Liver (tissue), 9 donors: Measurements from ENCODE around the gene DHRSX. TPM values are rescaled to one million over a fixed set of nuclear protein-coding genes. Genes with fewer than 3 reads are reported as not detected.

ENCODE experiments used
- DNase-seq: peaks from one replicate; pipeline ENCODE4 v3.0.0-alpha.2; 2017; ENCODE audit warnings: low spot score
- H3K27ac ChIP-seq, 2 donors: one replicate each; pipeline ENCODE4 v1.7.0; 2013; ENCODE audit warnings: inconsistent platforms in 2 of 2, low read length in 2 of 2, control low read depth in 1 of 2, low read depth in 1 of 2, mild to moderate bottlenecking in 1 of 2
- H3K27me3 ChIP-seq, 4 donors: one replicate each; pipeline versions ENCODE4 v1.6.1 to v1.7.0; 2013; ENCODE audit warnings: low read length in 3 of 4, inconsistent platforms in 1 of 4, mild to moderate bottlenecking in 1 of 4, moderate library complexity in 1 of 4; ENCODE audit not compliant: control insufficient read depth in 4 of 4, insufficient read depth in 4 of 4
- H3K36me3 ChIP-seq, 4 donors: one replicate each; pipeline versions ENCODE4 v1.6.1 to v1.7.0; 2013; ENCODE audit warnings: low read length in 3 of 4, mild to moderate bottlenecking in 3 of 4, low read depth in 1 of 4, moderate library complexity in 1 of 4; ENCODE audit not compliant: control insufficient read depth in 4 of 4, insufficient read depth in 3 of 4
- H3K4me1 ChIP-seq, 4 donors: one replicate each; pipeline versions ENCODE4 v1.6.1 to v1.7.0; 2013; ENCODE audit warnings: low read length in 3 of 4, mild to moderate bottlenecking in 3 of 4, moderate library complexity in 1 of 4; ENCODE audit not compliant: control insufficient read depth in 4 of 4, insufficient read depth in 4 of 4
- H3K4me3 ChIP-seq, 3 donors: one replicate each; pipeline versions ENCODE4 v1.6.1 to v1.7.0; 2013; ENCODE audit warnings: low read length in 3 of 3, control low read depth in 1 of 3, low read depth in 1 of 3, mild to moderate bottlenecking in 1 of 3
- H3K9ac ChIP-seq, 2 donors: one replicate each; pipeline ENCODE4 v1.7.0; 2013; ENCODE audit warnings: low read length in 2 of 2, mild to moderate bottlenecking in 2 of 2, moderate library complexity in 2 of 2, control low read depth in 1 of 2, low read depth in 1 of 2
- H3K9me3 ChIP-seq, 4 donors: one replicate each; pipeline versions ENCODE4 v1.6.1 to v1.7.0; 2013; ENCODE audit warnings: low read length in 3 of 4; ENCODE audit not compliant: control insufficient read depth in 4 of 4
- CTCF ChIP-seq: fragments of 150-350 bp; IDR thresholded peaks from 2 replicates; pipeline ENCODE4 v1.5.1; 2017; ENCODE audit warnings: improper control_type of control experiment, low read depth, low read length; ENCODE audit not compliant: missing input control
- EGR1 ChIP-seq, 2 donors: IDR thresholded peaks; 2 replicates each; pipeline ENCODE4 v1.6.1; 2016 to 2018; ENCODE audit warnings: antibody characterized with exemption in 2 of 2, low read depth in 2 of 2
- FOXA1 ChIP-seq: IDR thresholded peaks from 2 replicates; pipeline ENCODE4 v1.6.1; 2016; ENCODE audit warnings: antibody characterized with exemption
- FOXA2 ChIP-seq: IDR thresholded peaks from 2 replicates; pipeline ENCODE4 v1.6.1; 2016; ENCODE audit warnings: antibody characterized with exemption
- GABPA ChIP-seq, 2 donors: IDR thresholded peaks in 1 of 2; conservative IDR thresholded peaks in 1 of 2; 2 replicates each; pipeline ENCODE4 v1.6.1; 2016; ENCODE audit warnings: antibody characterized with exemption in 2 of 2, mild to moderate bottlenecking in 1 of 2, moderate library complexity in 1 of 2
- HNF4A ChIP-seq, 2 donors: conservative IDR thresholded peaks; 2 replicates each; pipeline ENCODE4 v1.6.1; 2016; ENCODE audit warnings: antibody characterized with exemption in 2 of 2, mild to moderate bottlenecking in 2 of 2
- HNF4G ChIP-seq: IDR thresholded peaks from 2 replicates; pipeline ENCODE4 v1.6.1; 2016; ENCODE audit warnings: antibody characterized with exemption
- JUND ChIP-seq, 2 donors: IDR thresholded peaks; 2 replicates each; pipeline ENCODE4 v1.6.1; 2016; ENCODE audit warnings: antibody characterized with exemption in 2 of 2
- MAX ChIP-seq: IDR thresholded peaks from 2 replicates; pipeline ENCODE4 v1.6.1; 2016; ENCODE audit warnings: antibody characterized with exemption
- NR2F2 ChIP-seq: IDR thresholded peaks from 2 replicates; pipeline ENCODE4 v1.6.1; 2016; ENCODE audit warnings: antibody characterized with exemption
- RAD21 ChIP-seq, 2 donors: IDR thresholded peaks; 2 replicates each; pipeline ENCODE4 v1.6.1; 2016; ENCODE audit warnings: antibody characterized with exemption in 2 of 2, mild to moderate bottlenecking in 2 of 2
- REST ChIP-seq: IDR thresholded peaks from 2 replicates; pipeline ENCODE4 v1.6.1; 2016; ENCODE audit warnings: antibody characterized with exemption, mild to moderate bottlenecking
- RXRA ChIP-seq, 2 donors: IDR thresholded peaks; 2 replicates each; pipeline ENCODE4 v1.6.1; 2017 to 2018; ENCODE audit warnings: antibody characterized with exemption in 2 of 2, mild to moderate bottlenecking in 1 of 2
- SP1 ChIP-seq: IDR thresholded peaks from 2 replicates; pipeline ENCODE4 v1.6.1; 2018; ENCODE audit warnings: antibody characterized with exemption, mild to moderate bottlenecking
- TAF1 ChIP-seq: conservative IDR thresholded peaks from 2 replicates; pipeline ENCODE4 v1.6.1; 2016; ENCODE audit warnings: antibody characterized with exemption, mild to moderate bottlenecking
- YY1 ChIP-seq: IDR thresholded peaks from 2 replicates; pipeline ENCODE4 v1.6.1; 2016; ENCODE audit warnings: antibody characterized with exemption, mild to moderate bottlenecking
- ZBTB33 ChIP-seq: IDR thresholded peaks from 2 replicates; pipeline ENCODE4 v1.6.1; 2016; ENCODE audit warnings: antibody characterized with exemption
- WGBS: extraction: QIAGEN DNeasy Blood & Tissue Kit; methylation state at CpG from one replicate; pipeline ENCODE4 v1.1.7; 2013; 5-methylcytosine and 5-hydroxymethylcytosine counted together
- polyA plus RNA-seq, 2 donors: library from polyadenylated mRNA; stranded (reverse) in 1 of 2; unstranded in 1 of 2; fragments of 200-250 nt in 1 of 2; fragments of >200 nt in 1 of 2; fragmentation: Nextera tagmentation in 1 of 2; extraction: Ambion mirVana in 1 of 2; gene quantifications; one replicate each; pipeline versions ENCODE4 v1.2.1 to v1.2.3, GENCODE V29; 2013 to 2015
- total RNA-seq, 2 donors: library from RNA; depleted of rRNA; stranded (reverse); fragments of >200 nt; gene quantifications; one replicate each; pipeline ENCODE4 v1.2.3, GENCODE V29; 2014
- TF ChIP-seq, protein P1 (sequence below): IDR thresholded peaks from 2 replicates; pipeline ENCODE4 v1.6.1; 2016; ENCODE audit warnings: antibody characterized with exemption
- donor health status: healthy.
- donor health status: healthy.
- donor health status: healthy.
- donor health status: healthy.
- donor health status: healthy.

DHRSX gene
- total and polyA plus RNA-seq, 4 donors: 17.2 to 35.2 (median 23.3) TPM

DNA sequence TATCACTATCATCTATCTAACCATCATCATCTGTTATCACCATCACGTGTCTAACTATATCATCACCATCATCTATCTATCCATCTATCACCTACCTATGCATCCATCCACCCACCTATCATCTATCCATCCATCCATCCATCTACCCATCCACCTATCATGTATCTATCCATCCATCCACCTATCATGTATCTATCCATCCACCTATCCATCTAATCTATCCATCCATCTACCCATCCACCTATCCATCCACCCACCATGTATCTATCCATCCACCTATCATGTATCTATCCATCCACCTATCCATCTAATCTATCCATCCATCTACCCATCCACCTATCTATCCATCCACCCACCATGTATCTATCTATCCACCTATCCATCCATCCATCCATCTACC is 316.7 kb downstream of the DHRSX start:
- DNase-seq: no peak
- Histone ChIP-seq H3K9me3 (peaks cover 0 to 8% (median 1%) of the 10 kb centered on the region in 4 donors), H3K4me1 (no peaks in the 10 kb centered on the region), H3K36me3 (no peaks in the 10 kb centered on the region), H3K27me3 (no peaks in the 10 kb centered on the region), H3K4me3 (no peak overlapping the region), H3K9ac (no peak overlapping the region), H3K27ac (no peak overlapping the region)
- WGBS: 94% methylated on average over 1 of the region's 1 CpG
- no peak for TF ChIP-seq FOXA1
- no peak for TF ChIP-seq ZBTB33
- TF ChIP-seq, protein P1, sequence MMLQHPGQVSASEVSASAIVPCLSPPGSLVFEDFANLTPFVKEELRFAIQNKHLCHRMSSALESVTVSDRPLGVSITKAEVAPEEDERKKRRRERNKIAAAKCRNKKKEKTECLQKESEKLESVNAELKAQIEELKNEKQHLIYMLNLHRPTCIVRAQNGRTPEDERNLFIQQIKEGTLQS: no peak
- no peak for TF ChIP-seq CTCF
- TF ChIP-seq YY1: no peak
- TF ChIP-seq FOXA2: no peak
- no peak for TF ChIP-seq RAD21 (IDR thresholded peaks at IDR 0.05)
- no peak for TF ChIP-seq TAF1
- TF ChIP-seq RXRA (IDR thresholded peaks at IDR 0.05): no peak
- TF ChIP-seq HNF4G: no peak
- TF ChIP-seq GABPA (IDR thresholded peaks at IDR 0.05 in 1 of 2, conservative IDR thresholded peaks at IDR 0.05 in 1 of 2): no peak
- no peak for TF ChIP-seq SP1
- TF ChIP-seq JUND (IDR thresholded peaks at IDR 0.05): no peak
- no peak for TF ChIP-seq EGR1 (IDR thresholded peaks at IDR 0.05; ENCODE audit: low read depth in 2 of 2)
- TF ChIP-seq HNF4A (conservative IDR thresholded peaks at IDR 0.05): no peak
- no peak for TF ChIP-seq REST
- no peak for TF ChIP-seq NR2F2
- TF ChIP-seq MAX: no peak
